WI38 (cell line): Measurements from ENCODE around the gene TSEN54.

Experiments
- H3K4me3 ChIP-seq: 2 replicates; pipeline ENCODE4 v1.5.1; 2011; ENCODE audit warnings: low read depth, mild to moderate bottlenecking, control low read depth, low read length
- TF ChIP-seq, protein P1 (sequence below): IDR thresholded peaks from 2 replicates; pipeline ENCODE4 v1.5.1; 2012; ENCODE audit warnings: low read depth, mild to moderate bottlenecking, control low read depth, low read length

The TSEN54 gene

DNA sequence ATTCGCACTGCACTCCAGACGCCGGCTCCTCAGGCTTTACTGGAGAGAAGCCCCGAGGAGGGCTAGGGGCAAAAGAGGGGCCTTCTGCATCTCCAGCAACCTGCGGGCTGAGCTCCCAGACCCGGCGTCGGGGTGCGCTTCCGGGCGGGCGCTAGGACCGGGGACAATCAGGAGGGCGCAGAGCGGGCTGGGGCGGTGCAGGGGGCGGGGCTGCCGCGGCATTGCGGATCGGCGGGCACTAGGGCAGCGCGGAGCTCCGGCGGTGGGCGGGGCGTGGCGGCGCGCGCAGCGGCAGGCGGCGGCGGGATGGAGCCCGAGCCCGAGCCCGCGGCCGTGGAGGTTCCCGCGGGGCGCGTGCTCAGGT, at the start of gene TSEN54:
TSS of gene TSEN54 (plus strand) at position 274 of the 364 bp plus-strand sequence. CDS start at position 307, 33 bp downstream.
- TF ChIP-seq, protein P1, sequence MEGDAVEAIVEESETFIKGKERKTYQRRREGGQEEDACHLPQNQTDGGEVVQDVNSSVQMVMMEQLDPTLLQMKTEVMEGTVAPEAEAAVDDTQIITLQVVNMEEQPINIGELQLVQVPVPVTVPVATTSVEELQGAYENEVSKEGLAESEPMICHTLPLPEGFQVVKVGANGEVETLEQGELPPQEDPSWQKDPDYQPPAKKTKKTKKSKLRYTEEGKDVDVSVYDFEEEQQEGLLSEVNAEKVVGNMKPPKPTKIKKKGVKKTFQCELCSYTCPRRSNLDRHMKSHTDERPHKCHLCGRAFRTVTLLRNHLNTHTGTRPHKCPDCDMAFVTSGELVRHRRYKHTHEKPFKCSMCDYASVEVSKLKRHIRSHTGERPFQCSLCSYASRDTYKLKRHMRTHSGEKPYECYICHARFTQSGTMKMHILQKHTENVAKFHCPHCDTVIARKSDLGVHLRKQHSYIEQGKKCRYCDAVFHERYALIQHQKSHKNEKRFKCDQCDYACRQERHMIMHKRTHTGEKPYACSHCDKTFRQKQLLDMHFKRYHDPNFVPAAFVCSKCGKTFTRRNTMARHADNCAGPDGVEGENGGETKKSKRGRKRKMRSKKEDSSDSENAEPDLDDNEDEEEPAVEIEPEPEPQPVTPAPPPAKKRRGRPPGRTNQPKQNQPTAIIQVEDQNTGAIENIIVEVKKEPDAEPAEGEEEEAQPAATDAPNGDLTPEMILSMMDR = no peak

DNA sequence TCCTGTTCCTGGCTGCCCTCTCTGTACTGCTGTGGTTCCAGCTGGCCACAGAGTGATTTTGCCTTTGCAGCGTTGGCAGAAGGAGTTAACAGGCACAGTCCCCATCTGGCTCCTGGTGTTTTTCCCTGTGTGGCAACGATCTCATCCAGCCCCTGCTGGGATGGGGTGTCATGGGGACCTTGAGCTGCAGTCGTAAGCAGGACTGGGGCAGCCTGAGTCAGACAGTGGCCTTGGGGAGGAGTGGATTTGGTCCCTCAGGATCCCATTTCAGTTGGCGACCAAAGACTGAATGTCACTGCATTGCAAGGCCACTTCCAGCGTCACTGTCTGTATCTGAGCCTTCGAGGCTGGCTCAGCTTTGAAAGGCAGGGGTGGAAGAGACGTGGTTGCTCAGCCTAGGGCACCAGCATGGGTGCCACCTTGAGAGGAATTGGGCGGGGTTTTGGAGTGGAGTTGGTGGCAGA, 48.0 kb upstream of the TSEN54 start:
- H3K4me3 ChIP-seq = no peak overlapping the region
- TF ChIP-seq, protein P1 = no peak

More for the DNA sequence above, at the start of gene TSEN54:
- peak within 1 kb of the TSS; percentile 80 for H3K4me3 ChIP-seq

DNA sequence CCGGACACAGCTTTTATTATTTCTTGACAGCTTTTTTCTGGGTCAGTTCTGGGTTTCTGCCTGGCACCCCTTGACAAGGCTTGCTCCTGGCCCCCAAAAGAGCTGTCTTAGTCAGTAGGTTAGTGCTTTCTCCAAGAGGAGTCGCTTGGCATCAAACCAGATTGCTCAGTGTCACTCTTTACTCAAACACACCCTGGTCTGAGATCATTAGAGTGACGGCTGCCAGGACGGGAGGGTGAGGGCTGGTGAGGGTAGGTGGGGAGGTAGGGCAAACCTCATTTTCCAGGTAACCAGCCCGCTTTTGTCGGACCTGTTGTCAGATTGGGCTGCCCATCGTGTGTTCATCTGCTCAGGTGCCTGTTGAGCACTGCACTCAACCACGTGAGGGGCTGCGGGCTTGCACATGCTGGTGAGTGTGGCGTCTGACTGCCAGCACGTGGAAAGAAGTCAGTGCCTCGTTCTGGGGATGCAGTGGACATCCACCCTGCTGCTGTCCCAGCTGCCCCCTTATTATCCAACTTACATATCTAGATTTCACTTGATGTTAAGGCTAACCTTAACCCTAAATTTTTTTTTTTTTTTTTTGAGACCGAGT, 47.5 kb upstream of the TSEN54 start:
- H3K4me3 ChIP-seq = no peak overlapping the region
- TF ChIP-seq, protein P1 = no peak

DNA sequence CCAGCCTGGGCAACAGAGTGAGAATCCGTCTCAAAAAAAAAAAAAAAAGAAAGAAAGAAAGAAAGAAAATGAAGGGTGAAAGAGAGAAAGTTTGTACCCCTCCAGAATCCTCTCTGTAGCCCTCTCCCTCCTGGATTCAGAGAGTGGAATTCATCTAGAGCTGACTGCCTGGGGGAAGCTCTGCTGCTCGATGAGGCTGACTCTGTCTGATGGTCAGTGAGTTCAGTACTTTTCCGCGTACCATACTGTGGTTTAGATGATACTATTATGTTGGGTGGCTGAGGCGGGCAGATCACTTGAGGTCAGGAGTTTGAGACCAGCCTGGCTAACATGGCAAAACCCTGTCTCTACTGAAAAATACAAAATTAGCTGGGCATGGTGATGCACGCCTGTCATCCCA, 45.1 kb upstream of the TSEN54 start:
- TF ChIP-seq, protein P1 = no peak
- H3K4me3 ChIP-seq = no peak overlapping the region

DNA sequence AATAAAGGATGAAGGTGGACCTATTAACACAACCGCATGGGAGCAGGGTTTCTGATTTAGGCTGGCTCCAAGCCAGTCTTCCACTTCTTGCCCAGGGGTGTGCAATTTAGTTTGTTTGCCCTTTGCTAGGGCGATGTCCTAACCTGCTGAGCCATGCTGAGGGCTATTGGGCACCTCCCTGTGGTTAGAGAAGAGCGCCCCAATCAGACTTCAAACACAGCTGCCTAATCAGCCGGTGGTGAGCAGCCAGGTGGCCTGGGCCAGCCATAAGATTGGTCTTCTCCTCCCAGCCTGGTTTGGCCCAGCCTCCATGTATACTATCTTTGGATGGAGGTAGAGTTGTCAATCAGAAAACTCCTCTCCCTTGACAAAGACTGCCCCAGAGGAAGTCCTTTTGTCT, 44.2 kb upstream of the TSEN54 start:
- TF ChIP-seq, protein P1 = no peak
- H3K4me3 ChIP-seq = no peak overlapping the region

DNA sequence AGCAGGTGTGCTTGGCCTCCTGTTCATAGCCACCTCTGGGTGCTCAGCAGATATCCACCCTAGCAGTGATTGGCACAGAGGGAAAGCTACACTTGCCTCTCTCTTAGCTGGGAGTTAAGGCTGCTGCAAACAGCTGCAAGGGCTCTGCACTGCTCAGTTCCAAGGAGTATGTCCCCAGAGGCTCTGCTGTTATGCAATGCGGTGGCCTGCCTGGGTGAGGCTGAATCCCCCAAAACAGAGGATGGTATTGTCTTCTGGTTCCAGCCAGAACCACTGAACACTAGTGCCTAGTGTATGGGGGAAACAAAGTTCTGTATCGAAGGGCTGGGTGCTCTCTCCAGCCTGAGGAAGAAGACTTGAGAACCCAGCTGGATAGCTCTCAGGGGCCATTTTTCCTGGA, 43.1 kb upstream of the TSEN54 start:
- no peak overlapping the region for H3K4me3 ChIP-seq
- TF ChIP-seq, protein P1 = no peak

DNA sequence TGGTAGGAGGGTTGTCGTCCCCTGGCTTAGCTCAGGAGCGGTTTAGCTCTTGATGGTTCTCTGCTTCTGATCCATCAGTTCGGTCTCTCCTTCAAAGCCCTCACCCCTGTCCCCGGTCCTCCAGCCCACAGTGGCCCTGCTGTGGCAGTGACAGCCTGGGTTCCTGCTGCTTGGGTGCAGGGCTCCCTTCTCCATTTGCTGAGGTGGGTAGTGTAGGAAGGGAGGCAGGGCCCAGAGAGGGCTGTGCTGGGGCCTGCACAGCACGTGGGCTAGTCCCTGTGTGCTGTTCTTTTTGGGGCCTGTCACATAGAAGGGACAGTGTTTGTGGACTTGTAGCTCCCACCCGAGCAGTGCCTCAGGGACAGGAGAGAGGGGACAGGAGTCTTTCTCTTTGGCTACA, 41.6 kb upstream of the TSEN54 start:
- TF ChIP-seq, protein P1 = no peak
- H3K4me3 ChIP-seq = no peak overlapping the region
